Measurements from ENCODE around the gene LGSN.

DNA sequence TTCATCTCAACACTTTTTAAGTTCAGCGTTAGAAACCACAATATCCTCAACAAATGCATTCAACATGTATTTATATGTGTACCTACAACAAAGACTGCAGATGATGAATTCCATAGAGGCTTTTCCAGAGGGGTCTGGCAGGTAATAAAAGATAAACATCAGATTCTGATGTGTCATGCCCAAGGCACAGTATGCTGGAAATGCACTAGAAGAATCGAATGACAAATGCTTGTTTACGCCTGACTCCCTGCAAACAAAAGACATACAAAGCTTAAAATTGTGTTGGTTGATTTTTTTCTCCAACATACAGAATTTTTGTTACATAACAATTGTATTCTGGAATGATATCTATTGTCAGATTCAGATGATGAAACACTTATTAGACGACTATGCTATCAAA lies at the start of gene LGSN:
- TF ChIP-seq, protein P1, sequence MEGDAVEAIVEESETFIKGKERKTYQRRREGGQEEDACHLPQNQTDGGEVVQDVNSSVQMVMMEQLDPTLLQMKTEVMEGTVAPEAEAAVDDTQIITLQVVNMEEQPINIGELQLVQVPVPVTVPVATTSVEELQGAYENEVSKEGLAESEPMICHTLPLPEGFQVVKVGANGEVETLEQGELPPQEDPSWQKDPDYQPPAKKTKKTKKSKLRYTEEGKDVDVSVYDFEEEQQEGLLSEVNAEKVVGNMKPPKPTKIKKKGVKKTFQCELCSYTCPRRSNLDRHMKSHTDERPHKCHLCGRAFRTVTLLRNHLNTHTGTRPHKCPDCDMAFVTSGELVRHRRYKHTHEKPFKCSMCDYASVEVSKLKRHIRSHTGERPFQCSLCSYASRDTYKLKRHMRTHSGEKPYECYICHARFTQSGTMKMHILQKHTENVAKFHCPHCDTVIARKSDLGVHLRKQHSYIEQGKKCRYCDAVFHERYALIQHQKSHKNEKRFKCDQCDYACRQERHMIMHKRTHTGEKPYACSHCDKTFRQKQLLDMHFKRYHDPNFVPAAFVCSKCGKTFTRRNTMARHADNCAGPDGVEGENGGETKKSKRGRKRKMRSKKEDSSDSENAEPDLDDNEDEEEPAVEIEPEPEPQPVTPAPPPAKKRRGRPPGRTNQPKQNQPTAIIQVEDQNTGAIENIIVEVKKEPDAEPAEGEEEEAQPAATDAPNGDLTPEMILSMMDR (IDR thresholded peaks at IDR 0.05) = no peak
- no peak for TF ChIP-seq POLR2A (IDR thresholded peaks at IDR 0.05)

Data from right lobe of liver (tissue), 4 donors.